GM19455 (cell line): ENCODE results near the gene MYL6B.
"Not testable (repeated sequence)": the region's sequence is repeated elsewhere in the genome, so short reads cannot be mapped to it uniquely, and the experiment has no call there.

Source experiments
- ATAC-seq: cut with Tn5 transposase; IDR thresholded peaks from one replicate; pipeline ENCODE4 v1.9.1; 2021; ENCODE audit not compliant: unreplicated experiment

The MYL6B gene

GRCh38 chr12:56152132-56152755 is at the start of gene MYL6B:
Gene MYL6B (plus strand): TSS chr12:56152587. CDS start chr12:56153919, 1,332 bp downstream.
- ATAC-seq: peak; percentile 86

- ATAC-seq: no peak
Measured at GRCh38 chr12:56102683-56103065, 49.7 kb upstream of the MYL6B start.

GRCh38 chr12:56103066-56103711 is 49.2 kb upstream of the MYL6B start:
- no peak for ATAC-seq

- no peak for ATAC-seq
Measured at GRCh38 chr12:56103823-56104108, 48.6 kb upstream of the MYL6B start.

- peak; percentile 92 for ATAC-seq
Measured at GRCh38 chr12:56104109-56104814, 48.1 kb upstream of the MYL6B start, which contains the start of gene PA2G4. Gene PA2G4 (plus strand): TSS chr12:56104559. CDS start chr12:56104738, 179 bp downstream.

- ATAC-seq: peak; percentile 14
Measured at GRCh38 chr12:56104815-56105608, 47.4 kb upstream of the MYL6B start.

- no peak for ATAC-seq
Measured at GRCh38 chr12:56105609-56105902, 46.8 kb upstream of the MYL6B start.

- ATAC-seq: no peak
Measured at GRCh38 chr12:56107242-56107641, 45.1 kb upstream of the MYL6B start.

GRCh38 chr12:56110571-56110970 is 41.8 kb upstream of the MYL6B start:
- no peak for ATAC-seq

- ATAC-seq: no peak
Measured at GRCh38 chr12:56114084-56114483, 38.3 kb upstream of the MYL6B start.

- ATAC-seq: no peak
Measured at GRCh38 chr12:56115329-56115728, 37.1 kb upstream of the MYL6B start.

GRCh38 chr12:56116267-56117081 is 35.9 kb upstream of the MYL6B start, which contains the start of gene RPL41:
Gene RPL41 (plus strand): TSS chr12:56116633.
- no peak for ATAC-seq

- ATAC-seq: not testable (repeated sequence)
Measured at GRCh38 chr12:56117082-56117706, 35.2 kb upstream of the MYL6B start.

GRCh38 chr12:56117778-56118687 is 34.4 kb upstream of the MYL6B start, which contains the start of gene ZC3H10:
Gene ZC3H10 (plus strand): TSS chr12:56118266. CDS start chr12:56120563, 2,297 bp downstream.
- peak; percentile 83 for ATAC-seq

GRCh38 chr12:56118688-56119357 is 33.6 kb upstream of the MYL6B start:
- ATAC-seq: peak; percentile 8

GRCh38 chr12:56119361-56119796 is 33.0 kb upstream of the MYL6B start:
- ATAC-seq: no peak

GRCh38 chr12:56120158-56120846 is 32.1 kb upstream of the MYL6B start:
- no peak for ATAC-seq
